Measurements from ENCODE around the gene HMGB4.

Gene HMGB4, protein sequence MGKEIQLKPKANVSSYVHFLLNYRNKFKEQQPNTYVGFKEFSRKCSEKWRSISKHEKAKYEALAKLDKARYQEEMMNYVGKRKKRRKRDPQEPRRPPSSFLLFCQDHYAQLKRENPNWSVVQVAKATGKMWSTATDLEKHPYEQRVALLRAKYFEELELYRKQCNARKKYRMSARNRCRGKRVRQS

GRCh38 chr1:33863779-33864178, at the start of gene HMGB4:
HMGB4 (plus strand) TSS chr1:33864079; CDS start chr1:33864192, 113 bp downstream.
- DNase-seq (ENCODE audit: low read depth), result no peak

- DNase-seq (ENCODE audit: low read depth), result peak; percentile 11
Observed at GRCh38 chr1:33814166-33814565, 49.7 kb upstream of the HMGB4 start.

- peak; percentile 9 for DNase-seq (ENCODE audit: low read depth)
Observed at GRCh38 chr1:33815061-33815460, 48.8 kb upstream of the HMGB4 start.

DNA sequence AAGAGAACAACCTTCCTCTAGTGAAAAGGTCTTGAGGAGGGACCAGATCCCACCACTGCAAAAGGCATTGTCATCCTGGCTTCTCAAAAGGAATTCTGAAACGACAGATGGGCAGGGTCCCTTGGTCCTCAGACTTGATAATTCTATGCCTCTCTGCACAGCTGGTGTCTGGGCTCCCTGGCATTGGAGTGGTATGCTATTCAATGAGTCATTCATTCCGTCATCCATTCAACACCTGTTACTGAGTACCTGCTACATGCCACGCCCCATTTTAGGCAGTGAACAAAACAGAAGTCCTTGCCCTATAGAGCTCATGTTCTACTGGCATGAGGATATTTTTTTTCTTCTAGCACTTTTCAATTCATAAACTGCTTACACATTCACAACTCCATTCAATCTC, 45.8 kb upstream of the HMGB4 start:
- DNase-seq (ENCODE audit: low read depth), result no peak

GRCh38 chr1:33819290-33819912, 44.5 kb upstream of the HMGB4 start:
- no peak for DNase-seq (ENCODE audit: low read depth)

DNA sequence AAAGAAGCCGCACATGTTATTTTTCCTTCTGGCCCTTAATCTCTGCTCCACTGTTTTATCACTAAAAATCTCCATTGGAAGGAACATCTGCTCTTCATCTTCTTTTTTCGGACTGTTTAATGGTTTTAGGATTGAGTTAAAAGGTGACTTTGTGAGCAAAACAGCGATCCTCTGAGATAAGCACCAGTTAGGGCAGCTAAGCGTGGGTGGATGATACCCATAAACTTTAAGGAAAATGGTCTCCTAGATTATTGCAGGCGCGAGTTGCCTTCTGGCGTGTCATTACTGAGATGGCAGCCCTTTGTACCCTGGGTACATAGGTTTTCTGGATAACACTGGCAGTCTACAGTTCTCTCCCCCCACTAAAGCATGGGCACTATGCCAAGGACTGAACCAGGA, 44.0 kb upstream of the HMGB4 start:
- no peak for DNase-seq (ENCODE audit: low read depth)

GRCh38 chr1:33820804-33821203, 43.1 kb upstream of the HMGB4 start:
- no peak for DNase-seq (ENCODE audit: low read depth)

GRCh38 chr1:33821291-33821690, 42.6 kb upstream of the HMGB4 start:
- no peak for DNase-seq (ENCODE audit: low read depth)

DNA sequence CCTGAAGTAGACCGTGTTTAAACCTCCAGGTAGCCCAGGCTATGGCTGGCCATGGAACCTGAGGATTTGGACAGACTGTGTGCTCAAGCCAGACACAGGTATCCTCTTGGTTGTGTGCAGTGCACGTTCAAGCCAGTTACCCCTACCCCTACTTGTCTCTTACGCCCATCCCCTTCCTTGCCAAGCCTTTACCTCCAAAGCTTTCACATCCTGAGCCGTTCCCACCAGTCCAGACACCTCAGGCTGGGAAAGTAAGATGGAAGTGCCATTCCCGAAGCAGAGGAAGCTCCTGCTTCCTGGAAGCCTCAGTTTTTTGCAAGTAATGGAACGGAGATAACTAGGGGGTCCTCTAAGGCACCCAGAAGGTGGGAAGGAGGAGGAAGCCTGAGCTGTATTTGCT, 41.5 kb upstream of the HMGB4 start:
- DNase-seq (ENCODE audit: low read depth), result no peak

DNA sequence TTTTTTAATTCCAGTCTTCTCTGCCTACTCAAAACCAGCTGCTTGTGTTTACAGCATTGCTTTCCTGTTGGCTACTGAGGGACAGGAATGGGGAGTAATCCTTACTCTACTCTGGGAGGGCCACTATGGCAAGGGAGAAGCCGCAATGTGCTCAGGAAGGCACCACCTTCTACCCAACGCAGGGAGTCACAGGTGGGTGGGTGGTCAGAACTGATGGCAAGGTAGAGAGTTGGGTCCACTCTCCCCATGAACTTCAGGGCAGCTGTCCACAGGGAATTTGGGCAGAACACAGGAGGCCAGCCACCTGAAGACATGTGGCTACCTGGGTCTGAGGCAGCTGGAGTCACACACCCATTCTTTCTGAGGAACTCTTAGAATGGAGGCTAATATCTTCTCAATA, 40.5 kb upstream of the HMGB4 start:
- no peak for DNase-seq (ENCODE audit: low read depth)

DNA sequence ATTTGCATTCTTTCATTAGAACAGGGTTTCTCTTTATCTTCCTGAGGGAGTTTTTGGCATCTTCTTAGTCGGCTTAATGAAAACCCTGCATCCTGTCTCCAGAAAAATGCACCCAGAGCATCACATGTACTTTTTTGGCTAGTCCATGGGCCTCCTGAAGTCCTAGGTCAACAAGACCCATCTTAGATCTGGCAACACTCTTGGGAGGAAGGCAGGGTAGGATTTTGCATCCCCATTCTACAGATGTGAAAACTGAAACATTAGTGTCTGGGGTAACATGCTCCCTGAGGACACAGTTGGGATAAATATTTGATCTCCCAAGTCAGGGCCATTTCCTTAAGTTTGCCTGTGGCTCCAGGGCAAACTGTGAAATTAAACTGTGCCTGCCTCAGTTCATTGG, 40.0 kb upstream of the HMGB4 start:
- DNase-seq (ENCODE audit: low read depth), result no peak

DNA sequence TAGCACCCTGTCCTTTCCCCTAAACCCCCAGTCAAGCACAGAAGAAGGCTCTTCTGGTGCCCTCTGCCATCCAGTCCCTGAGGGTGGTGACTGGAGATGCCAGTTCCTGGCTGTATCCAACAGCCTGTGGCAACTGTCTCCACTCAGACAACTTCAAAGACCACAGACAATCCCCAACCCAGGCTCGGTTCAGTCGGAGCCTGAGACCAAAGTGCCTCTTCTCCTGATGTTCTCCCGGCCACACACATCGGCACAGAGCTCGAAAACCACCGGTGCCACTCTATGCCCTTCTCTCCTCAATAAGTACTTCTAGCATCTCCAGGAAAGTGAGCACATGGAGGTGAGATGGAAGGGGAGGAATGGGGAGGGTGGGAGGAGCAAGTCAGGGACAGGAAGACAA, 39.6 kb upstream of the HMGB4 start:
- DNase-seq (ENCODE audit: low read depth), result no peak

GRCh38 chr1:33824971-33825370, 38.9 kb upstream of the HMGB4 start:
- DNase-seq (ENCODE audit: low read depth), result no peak

DNA sequence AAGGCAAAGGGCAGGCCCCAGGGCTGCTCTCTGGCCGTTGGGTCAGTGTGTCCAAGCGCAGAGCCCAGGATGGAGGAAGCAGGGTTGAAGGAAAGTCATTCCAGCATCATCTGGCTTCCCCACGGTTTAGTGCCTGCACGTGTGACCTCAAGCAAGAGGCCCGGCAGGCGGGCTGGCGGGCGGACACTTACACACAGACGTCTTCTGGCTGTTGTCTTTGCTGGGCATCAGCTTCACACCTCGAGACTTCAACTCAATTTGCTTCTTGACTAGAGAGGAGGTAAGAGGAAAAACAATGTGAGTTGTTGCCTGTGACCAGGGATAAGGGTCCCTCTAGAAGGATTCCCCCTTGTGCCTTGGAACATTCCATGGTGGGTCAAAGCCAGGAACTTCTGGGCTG, 38.4 kb upstream of the HMGB4 start:
- DNase-seq (ENCODE audit: low read depth), result no peak

GRCh38 chr1:33826311-33826710, 37.6 kb upstream of the HMGB4 start:
- no peak for DNase-seq (ENCODE audit: low read depth)

DNA sequence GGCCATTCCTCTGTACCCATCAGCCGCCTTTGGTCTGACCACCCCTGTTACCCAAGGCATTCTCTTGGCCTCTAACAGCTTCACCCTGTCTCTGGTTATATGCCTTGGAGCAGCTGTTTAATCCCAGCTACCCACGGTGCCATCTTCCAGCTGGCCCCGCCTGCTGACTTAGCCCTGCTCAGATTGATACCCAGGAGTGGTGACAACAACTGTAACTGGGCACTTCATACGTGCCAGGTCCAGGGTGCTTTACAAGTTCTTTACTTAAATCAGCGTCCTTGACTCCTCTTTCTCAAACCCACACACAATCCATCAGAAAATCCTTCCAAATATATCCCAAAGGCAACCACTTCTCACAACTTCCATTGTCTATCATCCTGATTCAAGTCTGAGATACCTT, 37.2 kb upstream of the HMGB4 start:
- no peak for DNase-seq (ENCODE audit: low read depth)

GRCh38 chr1:33828059-33828458, 35.8 kb upstream of the HMGB4 start:
- DNase-seq (ENCODE audit: low read depth), result no peak

GRCh38 chr1:33828654-33829053, 35.2 kb upstream of the HMGB4 start:
- DNase-seq (ENCODE audit: low read depth), result no peak

DNA sequence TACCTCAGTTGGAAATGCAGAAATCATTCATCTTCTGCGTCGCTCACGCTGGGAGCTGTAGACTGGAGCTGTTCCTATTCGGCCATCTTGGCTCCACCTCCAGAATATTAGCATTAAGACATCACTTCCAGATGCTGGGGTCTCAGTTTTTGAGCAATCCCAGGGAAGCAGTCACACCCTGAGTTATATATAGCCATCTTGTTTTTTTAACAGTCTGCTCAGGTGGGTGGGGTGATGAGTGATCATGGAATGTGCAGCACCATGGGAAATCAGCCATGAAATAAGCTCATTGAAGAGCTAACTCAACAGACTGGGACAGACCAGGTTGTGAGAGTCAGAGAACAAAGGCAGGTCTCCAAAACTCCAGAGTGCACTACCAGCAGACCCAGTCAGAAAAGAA, 27.0 kb upstream of the HMGB4 start:
- no peak for DNase-seq (ENCODE audit: low read depth)

GRCh38 chr1:33837635-33838034, 26.2 kb upstream of the HMGB4 start:
- DNase-seq (ENCODE audit: low read depth), result no peak

DNA sequence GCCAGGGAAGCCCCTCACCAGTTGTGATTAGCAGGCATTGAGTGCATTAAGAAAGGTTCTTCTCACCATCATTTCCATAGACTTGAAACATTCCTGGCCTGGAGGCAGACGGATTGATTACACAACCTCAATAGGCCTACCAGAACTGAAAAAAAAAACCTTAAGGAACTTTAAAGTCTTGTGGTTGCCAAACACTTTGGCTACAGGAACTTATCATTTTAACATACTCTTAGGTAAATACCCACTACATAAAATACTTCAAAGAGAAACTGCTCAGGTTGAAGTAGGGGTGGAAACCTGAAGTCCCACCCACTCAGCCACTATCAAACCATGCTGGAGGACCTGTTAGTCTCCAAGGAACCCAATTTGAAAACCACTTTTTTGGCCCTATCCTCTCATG, 22.4 kb upstream of the HMGB4 start:
- no peak for DNase-seq (ENCODE audit: low read depth)

DNA sequence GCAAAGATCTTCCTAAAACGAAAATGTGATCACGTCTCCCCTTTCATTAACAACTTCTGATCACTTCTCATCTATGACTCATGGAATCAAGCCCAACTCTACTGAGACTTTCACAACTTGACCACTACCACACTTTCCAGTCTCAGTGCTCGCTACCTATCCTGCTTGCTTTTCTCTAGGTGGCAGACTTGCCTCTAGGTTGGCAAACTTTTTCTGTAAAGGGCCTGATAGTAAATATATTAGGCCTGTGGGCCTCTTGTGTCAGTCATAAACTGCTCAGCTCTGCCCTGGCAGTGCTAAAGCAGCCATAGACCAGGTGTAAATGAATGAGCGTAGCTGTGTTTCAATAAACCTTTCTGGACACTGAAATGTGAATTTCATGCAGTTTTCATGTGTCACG, 21.5 kb upstream of the HMGB4 start:
- no peak for DNase-seq (ENCODE audit: low read depth)

DNA sequence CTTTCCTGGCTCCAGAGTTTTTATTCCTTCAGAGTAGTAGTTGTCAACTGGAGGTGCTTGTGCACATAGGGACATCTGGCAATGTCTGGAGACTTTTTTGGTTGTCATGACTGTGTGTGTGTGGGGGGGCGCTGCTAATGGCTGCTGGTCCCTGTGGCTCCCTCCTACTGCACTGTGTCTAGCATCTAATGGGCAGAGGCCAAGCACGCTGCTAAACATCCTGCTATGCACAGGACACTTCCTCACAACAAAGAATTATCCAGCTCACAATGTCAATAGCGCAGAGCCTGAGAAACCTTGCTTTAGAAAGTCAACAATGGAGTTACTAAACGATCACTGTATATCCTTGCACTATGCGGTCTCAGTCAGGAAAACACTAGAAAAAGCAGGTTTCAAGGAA, 19.7 kb upstream of the HMGB4 start:
- DNase-seq (ENCODE audit: low read depth), result no peak

- DNase-seq (ENCODE audit: low read depth), result no peak
Observed at GRCh38 chr1:33846861-33847260, 17.0 kb upstream of the HMGB4 start.

Data from ELR (cell line).